BE2C (cell line): Measurements from ENCODE around the gene KIAA1958.

Experiments used
- DNase-seq: peaks from one replicate; pipeline ENCODE4 v3.0.0-alpha.2; 2020
- H3K27me3 ChIP-seq: fragments of 250-450 bp; sonication (Bioruptor Pico); 2 replicates; pipeline ENCODE4 v1.5.1; 2020; ENCODE audit warnings: mild to moderate bottlenecking
- H3K36me3 ChIP-seq: fragments of 250-450 bp; sonication (Bioruptor Pico); 2 replicates; pipeline ENCODE4 v1.5.1; 2020; ENCODE audit warnings: mild to moderate bottlenecking
- H3K4me1 ChIP-seq: fragments of 250-450 bp; sonication (Bioruptor Pico); 2 replicates; pipeline ENCODE4 v1.5.1; 2020
- H3K4me3 ChIP-seq: 2 replicates; pipeline ENCODE4 v1.5.1; 2011; ENCODE audit warnings: low read depth, low read length
- H3K9me3 ChIP-seq: fragments of 250-450 bp; sonication (Bioruptor Pico); 2 replicates; pipeline ENCODE4 v1.5.1; 2020
- CTCF ChIP-seq: IDR thresholded peaks from 2 replicates; pipeline ENCODE4 v1.5.1; 2012; ENCODE audit warnings: mild to moderate bottlenecking, low read depth, low read length

KIAA1958 gene

GRCh38 chr9:112556497-112557442 is 70.1 kb downstream of the KIAA1958 start:
- no peak for DNase-seq
- H3K9me3 ChIP-seq, result no peaks in the 10 kb centered on the region
- no peaks in the 10 kb centered on the region for H3K4me1 ChIP-seq
- no peaks in the 10 kb centered on the region for H3K36me3 ChIP-seq
- H3K27me3 ChIP-seq, result no peaks in the 10 kb centered on the region
- no peak for TF ChIP-seq CTCF
- H3K4me3 ChIP-seq, result no peak overlapping the region

DNA sequence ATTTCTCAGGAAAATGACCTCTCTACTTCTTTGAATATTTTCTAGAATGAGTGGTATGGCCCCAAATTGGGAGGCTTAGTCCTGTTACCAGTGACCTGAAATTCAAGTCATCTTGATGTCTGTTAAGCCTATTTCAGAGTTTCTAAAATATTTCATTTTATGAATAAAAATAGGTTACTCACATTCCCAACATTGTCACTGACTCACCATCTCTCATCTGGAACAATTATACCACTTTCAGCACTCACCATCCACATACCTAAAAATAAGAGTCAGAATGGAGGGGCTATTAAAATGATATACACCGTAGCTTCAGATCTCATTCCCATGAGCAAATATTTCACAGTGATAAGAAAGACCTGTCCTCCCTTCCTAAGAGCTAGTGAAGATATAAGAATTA is 71.8 kb downstream of the KIAA1958 start:
- DNase-seq, result no peak
- Histone ChIP-seq H3K27me3 (no peaks in the 10 kb centered on the region), H3K36me3 (no peaks in the 10 kb centered on the region), H3K9me3 (no peaks in the 10 kb centered on the region), H3K4me1 (no peaks in the 10 kb centered on the region), H3K4me3 (no peak overlapping the region)
- TF ChIP-seq CTCF, result no peak

DNA sequence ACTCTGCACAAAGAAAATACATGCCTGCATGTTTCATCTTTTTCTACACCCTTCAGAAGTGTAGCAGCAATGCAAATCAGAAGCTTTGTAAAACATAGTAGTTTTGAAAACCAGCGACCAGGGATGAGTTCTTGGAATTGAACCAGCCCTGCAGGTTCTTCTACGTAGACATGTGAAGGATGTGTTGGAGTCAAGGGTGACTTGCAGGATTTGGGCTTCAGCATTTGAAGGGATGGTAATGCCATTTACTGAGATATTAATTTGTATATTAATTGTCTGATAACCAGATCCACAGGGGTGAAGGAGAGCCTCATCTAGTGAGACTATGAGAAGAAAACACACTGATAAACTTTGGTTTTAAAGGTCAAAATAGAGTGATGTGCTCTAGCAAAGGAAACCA is 72.4 kb downstream of the KIAA1958 start:
- no peaks in the 10 kb centered on the region for H3K36me3 ChIP-seq
- TF ChIP-seq CTCF, result no peak
- DNase-seq, result no peak
- no peak overlapping the region for H3K4me3 ChIP-seq
- no peaks in the 10 kb centered on the region for H3K9me3 ChIP-seq
- no peaks in the 10 kb centered on the region for H3K4me1 ChIP-seq
- H3K27me3 ChIP-seq, result no peaks in the 10 kb centered on the region

GRCh38 chr9:112559629-112560413 is 73.2 kb downstream of the KIAA1958 start:
- no peaks in the 10 kb centered on the region for H3K36me3 ChIP-seq
- H3K9me3 ChIP-seq, result no peaks in the 10 kb centered on the region
- no peaks in the 10 kb centered on the region for H3K4me1 ChIP-seq
- TF ChIP-seq CTCF, result no peak
- DNase-seq, result no peak
- no peak overlapping the region for H3K4me3 ChIP-seq
- no peaks in the 10 kb centered on the region for H3K27me3 ChIP-seq

GRCh38 chr9:112562235-112562958 is 75.8 kb downstream of the KIAA1958 start:
- Histone ChIP-seq H3K4me3 (no peak overlapping the region), H3K9me3 (no peaks in the 10 kb centered on the region), H3K36me3 (no peaks in the 10 kb centered on the region), H3K27me3 (no peaks in the 10 kb centered on the region), H3K4me1 (no peaks in the 10 kb centered on the region)
- DNase-seq, result no peak
- TF ChIP-seq CTCF, result no peak
